Inferior parietal cortex (tissue), 1 donor: ENCODE data around the gene UGT1A4.
A peak's percentile ranks its signal among the peaks of the same experiment; 100 is the strongest.
"Not testable (repeated sequence)": the region's sequence is repeated elsewhere in the genome, so short reads cannot be mapped to it uniquely, and the experiment has no call there.

Source experiments
- DNase-seq: peaks from one replicate; pipeline ENCODE4 v3.0.0-alpha.2; 2016; ENCODE audit errors: extremely low spot score

Gene UGT1A4

GRCh38 chr2:233700028-233700635, 18.4 kb upstream of the UGT1A4 start:
- peak; percentile 4 for DNase-seq

DNA sequence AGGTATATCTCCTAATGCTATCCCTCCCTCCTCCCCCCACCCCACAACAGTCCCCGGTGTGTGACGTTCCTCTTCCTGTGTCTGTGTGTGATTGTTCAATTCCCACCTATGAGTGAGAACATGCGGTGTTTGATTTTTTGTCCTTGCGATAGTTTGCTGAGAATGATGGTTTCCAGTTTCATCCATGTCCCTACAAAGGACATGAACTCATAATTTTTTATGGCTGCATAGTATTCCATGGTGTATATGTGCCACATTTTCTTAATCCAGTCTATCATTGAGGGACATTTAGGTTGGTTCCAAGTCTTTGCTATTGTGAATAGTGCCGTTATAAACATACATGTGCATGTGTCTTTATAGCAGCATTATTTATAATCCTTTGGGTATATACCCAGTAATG, 17.7 kb upstream of the UGT1A4 start:
- DNase-seq = not testable (repeated sequence)

- DNase-seq = no peak
These were observed 16.3 kb upstream of the UGT1A4 start for GRCh38 chr2:233702238-233702637.

GRCh38 chr2:233705911-233706506, 12.5 kb upstream of the UGT1A4 start:
- DNase-seq = no peak

GRCh38 chr2:233706720-233707119, 11.8 kb upstream of the UGT1A4 start:
- no peak for DNase-seq

GRCh38 chr2:233707940-233708644, 10.4 kb upstream of the UGT1A4 start:
- DNase-seq = no peak

- no peak for DNase-seq
These were observed 9.6 kb upstream of the UGT1A4 start for GRCh38 chr2:233708942-233709341.

GRCh38 chr2:233711312-233712008, 7.1 kb upstream of the UGT1A4 start:
- peak; percentile 63 for DNase-seq

DNA sequence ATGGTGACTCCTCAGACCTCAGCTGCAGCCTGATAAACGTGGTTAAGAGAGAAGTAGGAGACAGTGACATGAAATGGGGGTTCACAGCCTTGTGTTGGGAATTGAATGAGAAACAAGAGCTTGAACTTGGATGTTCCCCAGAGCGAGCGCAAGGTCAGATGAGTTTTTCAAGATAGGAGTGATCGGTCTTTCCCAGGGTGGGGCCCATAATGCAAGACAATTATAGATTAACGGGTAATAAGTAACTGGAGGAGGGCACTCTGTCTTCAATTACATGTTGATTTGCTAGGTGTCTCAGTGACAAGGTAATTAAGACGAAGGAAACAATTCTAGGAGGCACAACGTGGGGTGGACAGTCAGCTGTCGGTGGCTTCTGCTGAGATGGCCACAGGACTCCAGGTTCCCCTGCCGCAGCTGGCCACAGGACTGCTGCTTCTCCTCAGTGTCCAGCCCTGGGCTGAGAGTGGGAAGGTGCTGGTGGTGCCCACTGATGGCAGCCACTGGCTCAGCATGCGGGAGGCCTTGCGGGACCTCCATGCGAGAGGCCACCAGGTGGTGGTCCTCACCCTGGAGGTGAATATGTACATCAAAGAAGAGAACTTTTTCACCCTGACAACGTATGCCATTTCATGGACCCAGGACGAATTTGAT, 5.8 kb upstream of the UGT1A4 start, which contains the start of gene UGT1A5:
Gene UGT1A5, plus strand, starts transcription at position 297 of the 651 bp plus-strand sequence. Its CDS starts 85 bp downstream, at position 382.
- no peak for DNase-seq

GRCh38 chr2:233713262-233713615, 5.3 kb upstream of the UGT1A4 start:
- no peak for DNase-seq

DNA sequence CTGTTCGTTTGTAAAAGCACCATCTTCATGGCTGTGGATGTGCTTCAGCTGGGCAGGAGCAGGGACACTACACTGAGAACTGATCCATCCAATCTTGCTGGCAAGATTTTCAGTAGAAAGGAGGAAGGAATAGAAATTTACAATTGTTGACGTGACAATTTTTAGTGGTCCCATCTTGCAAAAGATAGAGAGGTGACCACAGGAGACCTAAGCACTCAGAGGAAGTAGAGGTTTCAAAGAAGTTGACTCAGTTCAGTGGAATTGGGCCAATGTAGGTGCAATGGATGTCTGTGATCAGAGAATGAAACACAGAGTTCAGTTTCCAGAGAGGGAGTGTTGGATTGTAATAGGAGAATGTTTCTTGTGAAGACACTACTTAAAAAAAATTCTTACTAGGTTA, 4.4 kb upstream of the UGT1A4 start:
- no peak for DNase-seq

DNA sequence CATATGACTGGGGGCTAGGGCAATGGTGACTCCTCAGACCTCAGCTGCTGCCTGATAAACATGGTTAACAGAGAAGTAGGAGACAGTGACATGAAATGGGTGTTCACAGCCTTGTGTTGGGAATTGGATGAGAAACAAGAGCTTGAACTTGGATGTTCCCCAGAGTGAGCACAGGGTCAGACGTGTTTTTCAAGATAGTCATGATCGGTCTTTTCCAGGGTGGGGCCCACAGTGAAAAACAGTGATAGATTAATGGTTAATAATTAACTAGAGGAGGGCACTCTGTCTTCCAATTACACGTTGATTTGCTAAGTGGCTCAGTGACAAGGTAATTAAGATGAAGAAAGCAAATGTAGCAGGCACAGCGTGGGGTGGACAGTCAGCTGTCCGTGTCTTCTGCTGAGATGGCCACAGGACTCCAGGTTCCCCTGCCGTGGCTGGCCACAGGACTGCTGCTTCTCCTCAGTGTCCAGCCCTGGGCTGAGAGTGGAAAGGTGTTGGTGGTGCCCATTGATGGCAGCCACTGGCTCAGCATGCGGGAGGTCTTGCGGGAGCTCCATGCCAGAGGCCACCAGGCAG, 10.3 kb downstream of the UGT1A4 start, which contains the start of gene UGT1A3:
Gene UGT1A3, plus strand, starts transcription at position 320 of the 579 bp plus-strand sequence. Its CDS starts 85 bp downstream, at position 405.
- no peak for DNase-seq

- not testable (repeated sequence) for DNase-seq
These were observed 18.5 kb downstream of the UGT1A4 start for GRCh38 chr2:233736868-233737653.

GRCh38 chr2:233740870-233741269, 22.3 kb downstream of the UGT1A4 start:
- no peak for DNase-seq

DNA sequence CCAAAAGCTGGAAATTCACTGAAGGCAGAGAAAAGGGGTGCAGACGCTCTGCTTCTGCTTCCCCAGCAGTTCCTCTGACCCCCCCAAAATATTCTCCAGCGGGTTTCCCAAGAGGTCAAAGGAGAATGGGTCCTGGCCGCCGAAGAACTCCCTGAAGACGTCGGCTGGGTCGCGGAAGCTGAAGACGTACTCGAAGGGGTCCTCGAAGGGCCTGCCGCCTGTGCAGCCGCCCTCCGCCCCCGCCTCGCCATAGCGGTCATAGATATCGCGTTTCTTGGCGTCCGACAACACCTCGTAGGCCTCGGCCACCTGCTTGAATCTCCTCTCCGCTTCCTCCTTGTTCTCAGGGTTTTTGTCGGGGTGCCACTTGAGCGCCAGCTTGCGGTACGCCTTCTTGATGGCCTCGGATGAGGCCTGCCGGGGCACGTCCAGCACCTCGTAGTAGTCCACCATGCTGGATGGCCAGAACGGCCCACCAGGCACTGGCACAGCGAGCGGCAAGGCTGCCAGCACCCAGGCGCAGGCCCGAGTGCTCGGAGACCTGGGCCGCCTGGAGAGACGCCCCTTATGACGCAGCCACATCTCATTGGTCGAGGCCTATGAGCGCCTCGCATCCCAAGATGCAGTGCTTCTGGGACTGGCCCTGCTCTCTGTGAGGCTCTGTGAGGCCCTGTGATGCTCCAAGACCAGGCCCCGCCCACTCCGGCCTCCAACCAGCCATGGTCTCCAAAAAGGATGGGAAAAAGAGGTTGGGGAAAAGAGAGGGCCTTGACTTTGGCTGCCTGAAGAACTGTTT, 25.1 kb downstream of the UGT1A4 start:
- no peak for DNase-seq

DNA sequence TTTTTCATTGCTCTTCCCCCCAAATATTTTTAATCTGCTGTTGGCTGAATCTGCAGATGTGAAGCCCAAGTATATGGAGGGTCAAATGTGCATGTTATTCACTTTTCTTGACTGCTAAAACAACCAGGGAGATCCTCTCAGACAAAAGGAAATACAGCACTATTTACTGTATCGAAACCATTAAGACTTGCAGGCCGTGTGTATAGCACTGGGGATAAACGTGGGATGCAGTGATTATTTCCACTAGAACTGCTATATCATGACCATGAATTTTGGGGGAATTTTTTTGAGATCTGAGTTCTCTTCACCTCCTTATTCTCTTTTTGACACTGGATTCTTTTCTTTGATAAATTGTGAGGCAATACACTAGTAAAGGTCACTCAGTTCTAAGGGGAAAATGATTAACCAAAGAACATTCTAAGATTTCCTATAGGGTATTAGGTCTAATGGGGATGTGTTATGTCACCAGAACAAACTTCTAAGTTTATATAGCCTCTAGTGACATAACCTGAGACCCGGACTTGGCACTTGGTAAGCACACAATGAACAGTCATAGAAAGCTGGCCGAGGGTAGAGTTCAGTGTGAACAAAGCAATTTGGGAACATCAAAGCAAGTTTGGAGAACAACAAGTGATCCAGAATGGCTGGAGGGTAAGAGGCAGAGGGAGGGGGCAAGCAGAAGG, 26.7 kb downstream of the UGT1A4 start:
- DNase-seq = no peak

- DNase-seq = not testable (repeated sequence)
These were observed 27.3 kb downstream of the UGT1A4 start for GRCh38 chr2:233745838-233746237.

DNA sequence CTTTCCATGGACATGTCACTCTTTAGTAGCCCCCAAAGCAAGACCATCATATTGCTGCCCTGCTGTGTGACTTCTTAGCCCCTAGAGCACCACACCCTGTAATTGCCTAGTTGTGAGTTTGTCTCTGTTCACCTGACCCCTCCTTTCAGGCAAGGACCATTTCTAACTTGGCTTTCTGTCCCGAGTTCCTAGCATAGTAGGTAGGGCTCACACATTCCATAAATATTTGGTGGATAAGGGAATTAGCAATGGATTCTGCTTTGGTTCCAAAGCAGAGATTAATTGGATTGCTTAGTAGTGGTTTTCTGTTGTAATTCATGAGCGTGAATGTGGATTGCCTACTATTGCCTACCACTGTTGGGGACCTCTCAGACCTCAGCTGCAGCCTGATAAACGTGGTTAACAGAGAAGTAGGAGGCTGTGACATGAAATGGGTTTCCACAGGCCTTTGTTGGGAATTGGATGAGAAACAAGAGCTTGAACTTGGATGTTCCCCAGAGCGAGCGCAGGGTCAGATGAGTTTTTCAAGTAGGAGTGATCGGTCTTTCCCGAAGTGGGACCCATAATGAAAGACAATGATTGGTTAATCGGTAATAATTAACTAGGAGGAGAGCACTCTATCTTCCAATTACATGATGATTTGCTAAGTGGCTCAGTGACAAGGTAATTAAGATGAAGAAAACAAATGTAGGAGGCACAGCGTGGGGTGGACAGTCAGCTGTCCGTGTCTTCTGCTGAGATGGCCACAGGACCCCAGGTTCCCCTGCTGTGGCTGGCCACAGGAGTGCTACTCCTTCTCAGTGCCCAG, 28.1 kb downstream of the UGT1A4 start:
- DNase-seq = no peak

GRCh38 chr2:233747283-233747544, 28.7 kb downstream of the UGT1A4 start:
- DNase-seq = no peak
